Esophagus squamous epithelium (tissue), 5 donors: Measurements from ENCODE around the gene SMYD4. TPM values are rescaled to one million over a fixed set of nuclear protein-coding genes. Genes with fewer than 3 reads are reported as not detected.

ENCODE experiments used
- DNase-seq: peaks from one replicate; lab custom pipeline; 2025; lab: John Stamatoyannopoulos, UW
- H3K27ac ChIP-seq, 4 donors: fragments of 200-600 bp; sonication (generic); one replicate each; pipeline ENCODE4 v1.5.1; 2016 to 2019; ENCODE audit warnings: mild to moderate bottlenecking in 1 of 4
- H3K27me3 ChIP-seq, 4 donors: fragments of 200-600 bp; sonication (generic); 1 replicate in 3 of 4; 2 replicates in 1 of 4; pipeline versions ENCODE4 v1.5.1 to v1.6.0; 2017 to 2021; ENCODE audit warnings: antibody characterized with exemption in 1 of 4
- H3K36me3 ChIP-seq, 3 donors: fragments of 200-600 bp; sonication (generic); one replicate each; pipeline ENCODE4 v1.5.1; 2016 to 2019
- H3K4me1 ChIP-seq, 3 donors: fragments of 200-600 bp; sonication (generic); one replicate each; pipeline ENCODE4 v1.5.1; 2017 to 2019
- H3K4me3 ChIP-seq, 4 donors: fragments of 200-600 bp; sonication (generic); 1 replicate in 3 of 4; 2 replicates in 1 of 4; pipeline ENCODE4 v1.5.1; 2016 to 2019; ENCODE audit warnings: mild to moderate bottlenecking in 2 of 4, moderate library complexity in 1 of 4
- H3K9me3 ChIP-seq, 3 donors: fragments of 200-600 bp; sonication (generic); one replicate each; pipeline ENCODE4 v1.5.1; 2016 to 2019
- POLR2A ChIP-seq, 4 donors: fragments of 450-650 bp; IDR thresholded peaks; one replicate each; pipeline ENCODE4 v1.6.1; 2017; ENCODE audit warnings: antibody characterized with exemption in 4 of 4, mild to moderate bottlenecking in 4 of 4, moderate library complexity in 3 of 4
- WGBS, 2 donors: methylation state at CpG; one replicate each; pipeline ENCODE4 v1.1.5; 2018; 5-methylcytosine and 5-hydroxymethylcytosine counted together
- intact Hi-C: fragments of 100-400 bp; cut with DNase I; formaldehyde crosslinking; loops from one replicate; pipeline ENCODE4 v1.15.0; 2022
- total RNA-seq, 4 donors: library from RNA; depleted of rRNA; stranded (reverse); fragments of >200 nt; gene quantifications; one replicate each; pipeline ENCODE4 v1.1.0, GENCODE V29; 2016
- TF ChIP-seq, protein P1 (sequence below), 6 experiments: fragments of 450-650 bp in 4 of 6; fragments of 200-600 bp in 2 of 6; sonication (generic) in 2 of 6; IDR thresholded peaks; one replicate each; pipeline ENCODE4 v1.5.1; 2016 to 2019; ENCODE audit warnings: antibody characterized with exemption in 6 of 6, mild to moderate bottlenecking in 4 of 6, moderate library complexity in 4 of 6
- donor health status: DM: yes; HTN: yes; CAD: no.

The SMYD4 gene
- total RNA-seq, 4 donors from 2014 or later: 5.0 to 9.0 (median 6.5) TPM

DNA sequence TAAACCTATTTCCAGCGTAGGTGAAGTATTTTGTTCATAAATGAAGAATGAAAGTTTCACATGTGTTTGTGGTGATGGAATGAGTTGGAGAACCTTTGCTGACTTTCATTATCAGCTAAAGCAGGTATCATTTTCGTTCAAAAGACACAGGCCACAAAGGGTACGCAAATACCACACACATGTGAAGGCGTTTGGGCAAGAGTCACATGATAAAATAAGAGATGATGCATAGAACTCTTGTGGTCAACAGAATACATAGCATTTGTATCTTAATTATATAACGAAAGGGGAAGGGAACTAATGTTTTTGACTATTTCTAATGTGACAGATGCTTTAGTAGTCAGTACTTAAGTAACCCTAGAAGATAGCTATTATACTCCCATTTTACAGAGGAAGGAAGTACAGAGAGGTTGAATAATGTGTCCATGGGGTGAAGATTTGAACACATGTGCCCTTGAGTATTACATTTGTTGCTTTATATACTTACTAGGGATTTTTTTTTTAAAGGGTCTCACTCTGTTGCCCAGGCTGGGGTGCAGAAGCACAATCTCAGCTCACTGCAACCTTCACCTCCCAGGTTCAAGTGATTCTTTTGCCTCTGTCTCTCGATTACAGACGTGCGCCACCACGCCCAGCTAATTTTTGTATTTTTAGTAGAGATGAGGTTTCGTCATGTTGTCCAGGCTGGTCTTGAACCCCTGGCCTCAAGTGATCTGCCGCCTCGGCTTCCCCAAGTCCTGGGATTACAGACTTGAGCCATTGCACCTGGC, 4.9 kb upstream of the SMYD4 start:
- 76 to 82% methylated on average over 12 of the region's 12 CpGs for WGBS, 2 donors
- TF ChIP-seq, protein P1, sequence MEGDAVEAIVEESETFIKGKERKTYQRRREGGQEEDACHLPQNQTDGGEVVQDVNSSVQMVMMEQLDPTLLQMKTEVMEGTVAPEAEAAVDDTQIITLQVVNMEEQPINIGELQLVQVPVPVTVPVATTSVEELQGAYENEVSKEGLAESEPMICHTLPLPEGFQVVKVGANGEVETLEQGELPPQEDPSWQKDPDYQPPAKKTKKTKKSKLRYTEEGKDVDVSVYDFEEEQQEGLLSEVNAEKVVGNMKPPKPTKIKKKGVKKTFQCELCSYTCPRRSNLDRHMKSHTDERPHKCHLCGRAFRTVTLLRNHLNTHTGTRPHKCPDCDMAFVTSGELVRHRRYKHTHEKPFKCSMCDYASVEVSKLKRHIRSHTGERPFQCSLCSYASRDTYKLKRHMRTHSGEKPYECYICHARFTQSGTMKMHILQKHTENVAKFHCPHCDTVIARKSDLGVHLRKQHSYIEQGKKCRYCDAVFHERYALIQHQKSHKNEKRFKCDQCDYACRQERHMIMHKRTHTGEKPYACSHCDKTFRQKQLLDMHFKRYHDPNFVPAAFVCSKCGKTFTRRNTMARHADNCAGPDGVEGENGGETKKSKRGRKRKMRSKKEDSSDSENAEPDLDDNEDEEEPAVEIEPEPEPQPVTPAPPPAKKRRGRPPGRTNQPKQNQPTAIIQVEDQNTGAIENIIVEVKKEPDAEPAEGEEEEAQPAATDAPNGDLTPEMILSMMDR (IDR thresholded peaks at IDR 0.05): no peak
- no peak for TF ChIP-seq POLR2A (IDR thresholded peaks at IDR 0.05)
- no peaks in the 10 kb centered on the region for H3K9me3 ChIP-seq
- H3K4me1 ChIP-seq: peaks cover 5 to 35% (median 13%) of the 10 kb centered on the region in 3 donors
- no peaks in the 10 kb centered on the region for H3K27me3 ChIP-seq
- H3K4me3 ChIP-seq: no peak overlapping the region
- H3K27ac ChIP-seq: no peak overlapping the region
- peaks cover 0 to 23% (median 0%) of the 10 kb centered on the region in 3 donors for H3K36me3 ChIP-seq
- intact Hi-C loops: no loop called here
- no peak for DNase-seq

DNA sequence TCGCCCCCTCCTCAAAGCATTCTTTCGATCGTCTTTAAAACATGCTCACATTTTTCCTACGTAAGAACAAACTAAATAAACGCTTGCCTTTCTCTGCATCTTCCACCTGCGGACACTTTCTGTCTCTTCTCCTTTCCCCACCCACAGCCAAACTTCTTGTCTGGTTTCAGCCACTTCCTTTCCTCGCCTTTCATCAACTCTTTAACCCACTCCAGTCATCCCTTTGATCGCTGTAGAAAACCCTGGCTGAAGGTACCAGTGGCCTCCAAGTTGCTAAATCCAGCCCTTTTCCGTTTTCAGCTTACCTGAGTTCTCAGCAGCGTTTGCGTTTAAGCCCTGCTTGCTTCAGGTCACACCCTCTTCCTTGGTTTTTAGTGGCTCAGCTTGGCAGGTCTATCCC, 586 bp upstream of the SMYD4 start:
- 0% methylated on average over 8 to 11 of the region's 11 CpGs for WGBS, 2 donors
- DNase-seq: no peak
- Histone ChIP-seq H3K36me3 (peaks cover 0 to 24% (median 0%) of the 10 kb centered on the region in 3 donors), H3K4me3 (peak overlapping the region; percentile 76 to 85 (median 80)), H3K27ac (peak overlapping the region; percentile 87 to 94 (median 90)), H3K4me1 (peaks cover 5 to 43% (median 20%) of the 10 kb centered on the region in 3 donors), H3K9me3 (no peaks in the 10 kb centered on the region), H3K27me3 (no peaks in the 10 kb centered on the region)
- intact Hi-C loops: no loop called here
- TF ChIP-seq, protein P1 (IDR thresholded peaks at IDR 0.05): no peak
- TF ChIP-seq POLR2A (IDR thresholded peaks at IDR 0.05): no peak

DNA sequence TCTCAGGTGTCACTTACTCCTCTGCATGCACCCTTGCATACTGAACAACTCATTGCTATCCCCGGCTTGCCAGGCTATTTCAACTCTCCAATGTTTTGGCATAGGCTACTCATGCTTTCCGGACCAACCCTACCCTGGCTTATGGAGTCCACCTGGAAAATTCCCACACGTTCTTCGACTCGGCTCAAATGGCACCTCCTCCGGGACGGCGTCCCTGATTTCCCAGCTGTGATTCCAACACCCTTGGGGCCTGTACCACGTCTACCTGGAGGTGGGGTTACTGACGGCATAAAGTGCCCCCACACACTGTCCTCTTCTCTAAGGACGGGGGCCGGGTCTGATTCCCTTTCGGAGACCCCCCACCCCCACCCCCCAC, 498 bp downstream of the SMYD4 start:
- Histone ChIP-seq H3K36me3 (peaks cover 0 to 33% (median 7%) of the 10 kb centered on the region in 3 donors), H3K27ac (peak overlapping the region; percentile 87 to 94 (median 90)), H3K4me1 (peaks cover 5 to 33% (median 20%) of the 10 kb centered on the region in 3 donors), H3K4me3 (peak overlapping the region; percentile 76 to 85 (median 80)), H3K9me3 (no peaks in the 10 kb centered on the region), H3K27me3 (no peaks in the 10 kb centered on the region)
- WGBS, 2 donors: 1 to 2% methylated on average over 9 to 10 of the region's 13 CpGs
- TF ChIP-seq, protein P1 (IDR thresholded peaks at IDR 0.05): no peak
- TF ChIP-seq POLR2A (IDR thresholded peaks at IDR 0.05): no peak
- intact Hi-C loops: no loop called here
- no peak for DNase-seq

DNA sequence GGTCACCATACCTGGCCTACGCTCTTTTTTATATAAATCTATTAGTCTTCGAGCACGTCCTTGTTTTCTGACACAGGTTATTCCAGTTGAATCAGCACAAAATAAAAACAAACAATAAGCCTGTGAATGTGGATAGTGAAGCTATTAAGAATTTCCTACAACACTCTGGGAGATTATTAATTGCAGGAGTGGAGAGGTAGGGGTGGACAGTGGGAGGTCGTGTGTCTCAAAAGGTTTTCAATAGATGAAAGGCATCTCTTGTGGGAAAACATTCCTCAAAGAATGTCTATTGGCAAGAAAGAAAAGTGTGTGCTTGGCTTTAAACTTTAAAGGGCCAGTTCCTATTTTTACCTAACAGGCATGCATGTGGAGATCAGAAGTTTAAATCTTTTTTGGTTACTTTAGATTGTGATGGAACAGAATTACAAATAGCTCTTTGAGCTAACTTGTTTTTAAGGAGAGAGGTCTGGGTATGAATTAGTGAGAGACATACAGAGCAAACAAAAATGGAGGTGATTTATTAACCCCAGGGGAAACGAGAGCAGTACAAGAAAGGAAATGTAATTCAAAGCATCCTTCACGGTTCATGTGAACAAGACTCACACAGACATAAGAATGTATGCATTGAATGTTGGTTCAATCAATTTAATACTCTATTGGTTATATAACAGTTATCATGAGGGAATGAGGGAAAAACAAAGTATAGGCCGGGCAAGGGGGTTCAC, 9.0 kb downstream of the SMYD4 start:
- Histone ChIP-seq H3K36me3 (peaks cover 0 to 39% (median 7%) of the 10 kb centered on the region in 3 donors), H3K4me3 (no peak overlapping the region), H3K27me3 (no peaks in the 10 kb centered on the region), H3K4me1 (peaks cover 0 to 6% (median 0%) of the 10 kb centered on the region in 3 donors), H3K9me3 (no peaks in the 10 kb centered on the region), H3K27ac (no peak overlapping the region)
- WGBS, 2 donors: 53 to 71% methylated on average over 7 of the region's 7 CpGs
- TF ChIP-seq POLR2A (IDR thresholded peaks at IDR 0.05): no peak
- TF ChIP-seq, protein P1 (IDR thresholded peaks at IDR 0.05): no peak
- intact Hi-C loops: no loop called here
- no peak for DNase-seq

DNA sequence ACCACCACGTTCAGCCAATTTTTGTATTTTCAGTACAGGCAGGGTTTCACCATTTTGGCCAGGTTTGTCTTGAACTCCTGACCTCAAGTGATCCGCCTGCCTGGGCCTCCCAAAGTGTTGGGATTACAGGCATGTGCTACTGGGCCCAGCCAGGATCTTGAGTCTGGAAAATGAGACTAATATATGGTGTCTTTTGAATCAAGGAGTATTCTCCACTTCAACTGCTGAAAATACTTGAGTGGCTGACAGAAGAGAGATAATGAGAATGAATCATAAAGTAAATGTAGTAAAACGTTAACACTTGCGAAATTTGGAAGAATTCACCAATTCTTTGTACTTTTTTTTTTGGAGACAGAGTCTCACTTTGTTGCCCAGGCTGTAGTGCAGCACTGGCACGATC, 16.6 kb downstream of the SMYD4 start:
- H3K27ac ChIP-seq: no peak overlapping the region
- H3K27me3 ChIP-seq: no peaks in the 10 kb centered on the region
- DNase-seq: no peak
- H3K4me3 ChIP-seq: no peak overlapping the region
- H3K36me3 ChIP-seq: peaks cover 0 to 29% (median 10%) of the 10 kb centered on the region in 3 donors
- peaks cover 0 to 11% (median 0%) of the 10 kb centered on the region in 3 donors for H3K4me1 ChIP-seq
- 72 to 75% methylated on average over 4 to 5 of the region's 5 CpGs for WGBS, 2 donors
- H3K9me3 ChIP-seq: no peaks in the 10 kb centered on the region
- TF ChIP-seq, protein P1 (IDR thresholded peaks at IDR 0.05): no peak
- no peak for TF ChIP-seq POLR2A (IDR thresholded peaks at IDR 0.05)
- intact Hi-C loops: no loop called here
